ENCODE results near the gene FNDC11. TPM values are rescaled to one million over a fixed set of nuclear protein-coding genes. Genes with fewer than 3 reads are reported as not detected.
"Not testable (repeated sequence)": the region's sequence is repeated elsewhere in the genome, so short reads cannot be mapped to it uniquely, and the experiment has no call there.

Gene FNDC11
- total RNA-seq, 1 experiment from 2014 or later: not detected

DNA sequence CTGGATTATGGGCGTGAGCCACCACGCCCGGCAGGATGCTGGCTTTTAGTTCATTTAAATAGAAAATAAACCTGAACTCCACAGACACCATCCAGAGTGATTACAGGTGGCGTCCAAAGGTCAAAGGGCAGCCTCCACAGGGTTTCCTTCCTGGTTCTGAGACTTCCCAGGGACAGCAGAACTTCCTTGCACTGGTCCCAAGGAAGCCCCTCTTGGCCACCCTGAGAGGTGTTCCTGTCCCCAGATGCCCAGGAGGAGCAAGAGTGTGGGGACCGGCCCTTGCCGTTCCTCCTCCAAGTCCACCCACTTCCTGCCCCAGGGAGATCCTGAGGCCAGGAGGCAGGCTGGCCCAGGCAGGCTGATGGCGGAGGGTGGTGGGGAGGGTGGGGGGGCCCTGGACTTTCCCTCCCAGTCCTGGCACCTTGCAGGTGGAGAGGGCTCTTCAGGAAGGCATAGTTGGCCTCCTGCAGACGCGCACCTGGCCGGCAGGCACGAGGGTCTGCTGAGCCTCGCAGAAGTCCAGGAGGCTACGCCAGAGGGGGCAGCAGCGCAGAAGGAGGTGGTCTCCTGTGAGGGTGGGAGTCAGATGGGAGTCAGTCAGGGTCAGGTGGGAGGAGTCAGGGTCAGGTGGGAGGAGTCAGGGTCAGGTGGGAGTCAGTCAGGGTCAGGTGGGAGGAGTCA is 5.0 kb downstream of the FNDC11 start:
- Histone ChIP-seq H3K9me3 (no peaks in the 10 kb centered on the region), H3K4me3 (no peak overlapping the region), H3K36me3 (peaks cover 43% of the 10 kb centered on the region), H3K27me3 (no peaks in the 10 kb centered on the region)
- DNase-seq: no peak

DNA sequence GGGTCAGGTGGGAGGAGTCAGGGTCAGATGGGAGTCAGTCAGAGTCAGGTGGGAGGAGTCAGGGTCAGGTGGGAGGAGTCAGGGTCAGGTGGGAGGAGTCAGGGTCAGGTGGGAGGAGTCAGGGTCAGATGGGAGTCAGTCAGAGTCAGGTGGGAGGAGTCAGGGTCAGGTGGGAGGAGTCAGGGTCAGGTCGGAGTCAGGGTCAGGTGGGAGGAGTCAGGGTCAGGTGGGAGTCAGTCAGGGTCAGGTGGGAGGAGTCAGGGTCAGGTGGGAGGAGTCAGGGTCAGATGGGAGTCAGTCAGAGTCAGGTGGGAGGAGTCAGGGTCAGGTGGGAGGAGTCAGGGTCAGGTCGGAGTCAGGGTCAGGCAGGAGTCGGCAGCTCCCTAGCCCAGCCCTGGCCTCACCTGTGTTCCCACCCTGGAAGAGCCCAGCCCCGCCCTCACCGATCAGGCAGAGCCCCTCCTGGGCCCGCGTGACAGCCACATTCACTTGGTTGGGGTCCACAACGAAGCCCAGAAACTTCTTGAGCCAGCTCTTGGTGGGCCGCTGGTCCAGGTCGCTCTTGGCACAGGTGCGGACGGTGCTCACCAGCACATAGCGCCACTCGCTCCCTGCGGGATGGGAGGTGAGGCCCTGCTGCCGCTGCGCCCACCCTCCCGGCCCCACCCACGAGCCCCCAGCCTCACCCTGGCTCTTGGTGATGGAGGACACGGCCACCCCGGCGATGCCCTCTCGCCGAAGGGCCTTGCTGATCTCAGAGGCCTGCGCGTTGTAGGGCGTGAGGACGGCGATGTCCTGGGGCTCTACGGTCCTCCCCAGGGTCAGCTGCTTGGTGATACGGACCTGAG is 5.8 kb downstream of the FNDC11 start:
- not testable (repeated sequence) for H3K4me3 ChIP-seq, H3K9me3 ChIP-seq, H3K27me3 ChIP-seq, DNase-seq
- peaks cover 45% of the 10 kb centered on the region for H3K36me3 ChIP-seq

DNA sequence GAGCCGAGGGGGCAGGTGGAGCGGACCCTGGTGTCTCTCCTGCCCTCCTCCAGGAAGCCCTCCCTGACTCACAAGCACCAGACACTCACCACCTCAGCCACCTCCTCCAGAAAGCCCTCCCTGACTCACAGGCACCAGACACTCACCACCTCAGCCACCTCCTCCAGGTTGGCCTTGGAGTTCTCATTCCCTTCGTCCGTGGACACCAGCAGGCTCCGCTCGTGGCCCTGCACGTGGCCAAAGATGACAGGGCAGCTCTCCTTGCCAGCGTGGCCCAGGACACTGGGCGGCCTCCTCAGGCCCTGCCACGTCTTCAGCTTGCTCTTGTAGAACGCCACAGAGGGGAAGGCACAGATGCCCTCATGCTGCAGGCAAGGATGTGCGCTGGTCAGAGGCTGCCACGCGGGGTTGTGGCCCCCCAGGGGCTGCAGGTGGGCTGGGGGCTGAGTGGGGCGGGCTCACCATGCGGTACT is 6.4 kb downstream of the FNDC11 start:
- no peak for DNase-seq
- peaks cover 48% of the 10 kb centered on the region for H3K36me3 ChIP-seq
- H3K9me3 ChIP-seq: no peaks in the 10 kb centered on the region
- no peaks in the 10 kb centered on the region for H3K27me3 ChIP-seq
- no peak overlapping the region for H3K4me3 ChIP-seq

GRCh38 chr20:63560856-63561609 is 7.1 kb downstream of the FNDC11 start:
- H3K27me3 ChIP-seq: no peaks in the 10 kb centered on the region
- DNase-seq: no peak
- H3K9me3 ChIP-seq: no peaks in the 10 kb centered on the region
- H3K4me3 ChIP-seq: no peak overlapping the region
- peaks cover 55% of the 10 kb centered on the region for H3K36me3 ChIP-seq

GRCh38 chr20:63561624-63562396 is 7.9 kb downstream of the FNDC11 start:
- Histone ChIP-seq H3K9me3 (no peaks in the 10 kb centered on the region), H3K4me3 (no peak overlapping the region), H3K36me3 (peaks cover 59% of the 10 kb centered on the region), H3K27me3 (no peaks in the 10 kb centered on the region)
- no peak for DNase-seq

- Histone ChIP-seq H3K36me3 (peaks cover 66% of the 10 kb centered on the region), H3K27me3 (no peaks in the 10 kb centered on the region), H3K4me3 (no peak overlapping the region), H3K9me3 (no peaks in the 10 kb centered on the region)
- DNase-seq: no peak
Measured at GRCh38 chr20:63562461-63563224, 8.7 kb downstream of the FNDC11 start.

DNA sequence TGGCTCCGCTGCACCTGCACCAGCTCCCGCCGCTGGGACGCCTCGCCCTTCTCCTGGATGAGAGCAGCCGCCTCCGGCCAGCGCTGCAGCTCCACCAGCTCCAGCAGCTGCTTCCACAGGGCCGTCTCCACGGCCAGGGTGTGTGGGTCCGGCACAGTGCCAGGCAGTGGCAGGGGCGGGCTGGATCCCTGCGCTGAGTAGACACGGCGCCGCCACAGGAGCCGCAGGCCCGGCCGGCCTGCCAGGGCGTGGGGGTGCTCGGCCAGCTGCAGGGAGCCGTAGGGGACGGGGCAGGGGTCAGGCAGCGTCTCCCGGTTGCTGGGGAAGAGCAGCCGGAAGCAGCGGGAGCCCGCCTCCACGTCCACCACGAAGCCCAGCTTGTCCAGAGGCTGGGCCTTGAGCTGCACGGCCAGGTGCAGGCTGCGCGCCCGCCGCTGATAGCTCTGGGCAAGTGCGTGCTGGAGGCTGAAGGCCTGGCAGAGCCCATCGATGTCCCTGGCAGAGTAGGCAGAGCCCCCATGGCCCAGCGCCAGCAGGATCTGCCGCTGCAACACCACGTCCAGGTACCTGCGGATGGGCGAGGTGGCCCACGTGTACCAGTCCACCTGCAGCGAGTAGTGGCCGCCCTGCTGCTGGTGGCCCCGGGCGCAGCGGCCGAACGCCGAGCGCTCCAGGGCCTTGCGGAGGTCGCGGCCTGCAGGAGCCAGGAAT is 9.4 kb downstream of the FNDC11 start:
- Histone ChIP-seq H3K4me3 (no peak overlapping the region), H3K36me3 (peaks cover 73% of the 10 kb centered on the region), H3K9me3 (no peaks in the 10 kb centered on the region), H3K27me3 (no peaks in the 10 kb centered on the region)
- no peak for DNase-seq

DNA sequence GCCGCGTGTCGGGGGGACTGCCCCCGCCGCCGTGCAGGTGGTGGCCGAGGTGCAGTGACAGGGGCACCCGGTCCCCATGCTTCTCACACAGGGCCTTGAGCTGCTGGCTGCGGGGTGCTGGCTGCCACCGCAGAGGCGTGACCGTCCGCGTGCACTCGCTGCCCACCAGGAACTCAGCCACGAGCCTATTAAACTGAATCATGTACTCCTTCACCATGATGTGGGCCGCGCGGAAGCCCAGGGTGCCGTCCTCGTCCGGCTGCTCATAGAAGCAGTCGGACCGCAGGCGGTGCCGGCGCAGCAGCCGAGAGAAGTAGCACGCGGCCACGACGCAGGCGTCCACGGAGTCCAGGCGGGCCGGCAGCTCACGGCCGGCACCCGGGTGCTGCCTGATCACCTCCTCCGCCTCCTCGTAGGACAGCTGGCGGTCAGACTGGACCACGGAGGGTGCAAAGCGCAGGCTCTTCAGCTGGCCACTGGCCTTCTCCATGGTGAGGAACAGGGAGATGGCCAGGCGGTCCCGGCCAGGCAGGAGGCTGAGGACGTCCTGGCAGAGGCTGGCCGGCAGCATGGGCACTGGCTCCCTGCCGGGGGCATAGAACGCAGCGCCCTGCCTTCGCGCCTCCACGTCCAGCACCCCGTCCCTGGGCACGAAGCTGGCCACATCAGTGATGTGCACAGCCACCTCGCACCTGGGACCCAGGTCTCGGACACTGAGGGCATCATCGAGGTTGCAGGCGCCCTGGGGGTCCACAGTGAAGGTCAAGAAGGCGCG is 10.3 kb downstream of the FNDC11 start:
- H3K36me3 ChIP-seq: peaks cover 75% of the 10 kb centered on the region
- H3K27me3 ChIP-seq: no peaks in the 10 kb centered on the region
- H3K4me3 ChIP-seq: no peak overlapping the region
- DNase-seq: no peak
- H3K9me3 ChIP-seq: no peaks in the 10 kb centered on the region

DNA sequence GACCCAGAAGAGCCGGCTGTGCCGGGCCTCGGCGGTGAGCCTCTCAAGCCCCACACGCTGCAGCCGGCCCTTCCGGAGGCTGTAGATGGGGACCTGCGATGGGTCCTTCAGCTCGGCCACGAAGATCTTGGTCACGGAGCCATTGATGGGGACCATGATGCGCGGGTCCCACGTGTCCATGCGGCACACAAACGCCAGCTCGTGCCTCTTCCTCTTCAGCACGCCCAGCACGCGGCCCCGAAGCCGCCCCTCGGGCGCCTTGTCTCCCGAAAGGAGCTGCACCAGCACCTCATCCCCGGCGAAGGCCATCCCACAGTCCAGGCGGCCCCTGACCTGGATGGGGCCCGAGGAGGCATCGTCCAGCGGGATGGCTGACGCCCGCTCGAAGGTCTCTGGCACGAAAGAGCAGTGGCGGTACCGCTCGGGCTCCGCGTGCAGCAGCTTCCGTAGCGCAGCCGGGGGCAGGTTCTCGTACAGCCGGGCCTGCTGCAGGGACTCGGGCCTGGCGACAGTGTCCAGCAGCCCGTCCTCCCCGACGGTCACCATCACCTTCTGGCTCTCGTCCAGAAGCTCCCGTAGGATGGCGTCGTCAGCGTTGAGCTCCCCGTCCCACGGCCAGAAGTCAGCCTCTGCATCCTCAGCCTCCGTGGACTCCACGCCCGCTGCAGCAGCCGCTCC is 11.2 kb downstream of the FNDC11 start:
- H3K27me3 ChIP-seq: no peaks in the 10 kb centered on the region
- H3K36me3 ChIP-seq: peaks cover 75% of the 10 kb centered on the region
- no peaks in the 10 kb centered on the region for H3K9me3 ChIP-seq
- no peak for DNase-seq
- H3K4me3 ChIP-seq: no peak overlapping the region

GRCh38 chr20:63565699-63566335 is 11.9 kb downstream of the FNDC11 start:
- H3K36me3 ChIP-seq: peaks cover 71% of the 10 kb centered on the region
- H3K4me3 ChIP-seq: no peak overlapping the region
- H3K27me3 ChIP-seq: no peaks in the 10 kb centered on the region
- DNase-seq: no peak
- no peaks in the 10 kb centered on the region for H3K9me3 ChIP-seq

- Histone ChIP-seq H3K36me3 (peaks cover 66% of the 10 kb centered on the region), H3K4me3 (no peak overlapping the region), H3K9me3 (no peaks in the 10 kb centered on the region), H3K27me3 (no peaks in the 10 kb centered on the region)
- DNase-seq: no peak
Measured at GRCh38 chr20:63566395-63567135, 12.6 kb downstream of the FNDC11 start.

DNA sequence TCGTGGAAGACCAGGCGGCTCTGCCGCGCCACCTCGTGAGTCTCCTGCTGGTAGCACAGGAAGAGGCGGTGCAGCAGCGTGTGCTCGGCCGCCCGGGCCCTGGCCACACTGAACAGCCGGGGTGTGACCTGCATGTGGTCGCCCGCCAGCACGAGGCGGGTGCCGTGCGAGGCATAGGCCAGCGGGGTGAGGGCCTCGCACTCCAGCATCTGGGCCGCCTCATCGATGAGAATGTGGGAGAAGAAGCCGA is 13.1 kb downstream of the FNDC11 start:
- Histone ChIP-seq H3K4me3 (no peak overlapping the region), H3K27me3 (no peaks in the 10 kb centered on the region), H3K36me3 (peaks cover 64% of the 10 kb centered on the region), H3K9me3 (no peaks in the 10 kb centered on the region)
- DNase-seq: no peak

DNA sequence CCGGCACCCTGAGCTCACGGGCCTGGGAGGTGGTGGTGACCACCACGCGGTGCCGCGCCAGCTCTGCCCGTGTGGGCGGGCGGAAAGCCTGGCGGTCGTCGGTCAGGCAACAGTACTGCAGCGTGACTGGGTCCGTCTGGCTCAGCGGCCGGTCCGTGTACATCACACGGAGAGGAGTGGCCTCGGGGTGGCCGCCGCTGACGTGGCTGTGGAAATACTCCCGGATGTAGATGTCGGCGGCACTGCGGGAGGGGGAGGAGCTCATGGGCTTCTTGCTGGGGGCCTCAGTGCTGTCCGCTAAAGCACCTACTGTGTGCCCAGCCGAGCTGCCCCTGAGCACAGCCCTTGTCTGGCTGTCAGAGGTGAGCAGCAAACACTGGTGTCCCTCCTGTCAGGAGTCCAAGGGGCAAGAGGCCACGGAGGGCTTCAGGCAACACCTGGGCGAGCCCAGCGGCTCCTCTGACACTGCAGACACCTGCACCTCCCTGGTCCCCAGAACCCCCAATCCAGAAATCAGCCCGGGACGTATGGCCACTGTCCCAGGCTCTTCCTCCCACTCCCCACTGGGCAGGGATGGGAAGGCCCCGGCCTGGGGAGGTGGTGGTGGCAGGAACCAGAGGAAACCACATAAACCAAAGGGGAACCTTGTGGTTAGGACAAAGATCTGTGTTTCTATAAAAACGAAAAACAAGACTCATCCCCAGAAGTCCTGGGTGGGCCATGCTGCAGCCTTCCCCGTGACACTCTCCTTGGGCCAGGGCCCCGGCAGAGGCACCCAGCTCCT is 13.6 kb downstream of the FNDC11 start:
- no peak for DNase-seq
- Histone ChIP-seq H3K27me3 (no peaks in the 10 kb centered on the region), H3K4me3 (no peak overlapping the region), H3K36me3 (peaks cover 65% of the 10 kb centered on the region), H3K9me3 (no peaks in the 10 kb centered on the region)

Measured in MG63 (cell line).